CD4-positive, alpha-beta T cell treated with Interferon gamma for 1 hour (primary cell): ENCODE results near the gene STEAP1.
A peak's percentile ranks its signal among the peaks of the same experiment; 100 is the strongest.
"Not testable (repeated sequence)": the region's sequence is repeated elsewhere in the genome, so short reads cannot be mapped to it uniquely, and the experiment has no call there.

ENCODE experiments used
- DNase-seq: peaks from one replicate; pipeline ENCODE4 v3.0.0-alpha.2; 2020

The STEAP1 gene

DNA sequence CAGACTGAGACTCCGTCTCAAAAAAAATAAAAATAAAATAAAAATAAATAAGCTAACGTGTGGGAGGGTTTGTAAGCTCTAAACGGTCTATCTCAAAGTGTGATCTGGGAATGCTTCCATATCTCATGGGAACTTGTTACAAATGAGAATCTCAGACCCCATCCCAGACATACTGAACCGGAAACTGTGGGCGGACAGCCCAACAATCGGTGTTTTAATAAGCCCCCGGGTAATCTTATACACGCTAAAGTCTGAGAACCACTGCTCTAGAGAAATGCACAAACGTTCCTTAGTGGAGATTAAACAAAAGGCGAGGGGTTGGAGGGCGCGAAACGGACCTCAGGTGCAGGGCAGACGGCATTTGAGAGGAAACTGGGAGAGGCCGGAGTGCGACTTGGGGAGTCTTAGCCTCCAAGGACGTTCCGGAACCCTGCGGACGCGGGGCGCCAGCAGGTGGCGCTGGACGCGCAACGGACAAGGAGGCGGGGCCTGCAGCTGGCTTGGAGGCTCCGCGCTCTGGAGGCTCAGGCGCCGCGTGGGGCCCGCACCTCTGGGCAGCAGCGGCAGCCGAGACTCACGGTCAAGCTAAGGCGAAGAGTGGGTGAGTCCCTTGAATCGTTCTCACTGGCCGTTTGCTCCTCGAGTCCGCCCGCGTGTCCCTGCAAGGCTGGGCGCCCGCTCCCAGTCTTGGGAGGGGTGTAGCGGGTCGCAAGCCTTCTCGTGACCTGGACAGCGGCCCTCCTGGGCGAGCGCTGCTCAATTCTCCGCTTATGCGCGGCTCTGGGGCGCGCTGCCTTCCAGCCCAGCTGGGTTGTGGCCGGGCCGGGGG lies at the start of gene STEAP1:
STEAP1 (plus strand) TSS at position 527 of the 829 bp plus-strand sequence. CDS start 5,320 bp downstream, outside the sequence.
- DNase-seq: peak; percentile 75

DNA sequence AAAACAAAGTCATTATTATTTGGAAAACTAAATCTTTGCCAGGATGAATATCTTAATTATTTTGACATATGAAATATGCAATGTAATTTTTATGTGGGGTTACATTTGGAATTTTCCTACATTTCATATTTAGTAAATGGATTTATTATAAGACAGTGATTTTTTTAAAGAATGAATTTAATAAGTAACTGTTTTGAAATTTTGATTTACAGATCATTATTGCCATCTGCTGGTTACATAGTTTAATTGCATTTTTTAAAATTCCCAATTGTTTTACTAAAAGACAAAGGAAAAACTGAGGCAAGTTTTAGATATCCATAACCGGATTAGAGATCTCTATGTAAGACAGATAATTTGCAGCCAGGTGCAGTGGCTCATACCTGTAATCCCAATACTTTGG lies 39.3 kb upstream of the STEAP1 start:
- not testable (repeated sequence) for DNase-seq

DNA sequence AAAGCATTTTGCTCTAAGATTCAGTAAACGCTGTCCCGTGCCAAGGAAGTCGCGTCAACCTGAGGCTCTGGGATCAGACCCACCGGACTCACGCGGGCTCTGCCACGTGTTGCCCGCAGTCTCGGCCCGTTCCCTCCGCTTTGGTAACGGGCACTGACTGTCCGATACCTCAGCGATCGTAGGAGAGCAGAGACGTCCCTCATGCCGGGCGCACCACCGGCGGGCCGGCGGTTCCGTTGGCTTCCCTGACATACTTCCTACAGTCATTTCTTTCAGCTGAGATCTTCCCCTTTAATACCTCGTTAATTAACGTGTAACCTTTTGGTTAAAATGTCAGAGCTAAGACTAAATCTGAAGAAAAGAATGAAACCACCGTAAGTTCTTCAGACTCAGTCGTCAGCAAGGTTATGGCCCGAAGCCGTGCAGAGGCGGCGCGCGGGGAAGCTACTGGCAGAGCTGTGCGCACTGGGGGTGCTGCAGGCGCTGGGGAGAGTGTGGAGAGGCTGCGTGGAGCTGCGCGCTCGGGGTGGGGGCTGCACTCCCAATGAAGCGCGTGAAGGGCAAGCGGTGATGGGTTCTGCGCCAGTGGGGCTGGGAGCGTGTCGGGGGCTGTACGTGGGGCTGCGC lies 35.6 kb upstream of the STEAP1 start:
- DNase-seq: not testable (repeated sequence)

DNA sequence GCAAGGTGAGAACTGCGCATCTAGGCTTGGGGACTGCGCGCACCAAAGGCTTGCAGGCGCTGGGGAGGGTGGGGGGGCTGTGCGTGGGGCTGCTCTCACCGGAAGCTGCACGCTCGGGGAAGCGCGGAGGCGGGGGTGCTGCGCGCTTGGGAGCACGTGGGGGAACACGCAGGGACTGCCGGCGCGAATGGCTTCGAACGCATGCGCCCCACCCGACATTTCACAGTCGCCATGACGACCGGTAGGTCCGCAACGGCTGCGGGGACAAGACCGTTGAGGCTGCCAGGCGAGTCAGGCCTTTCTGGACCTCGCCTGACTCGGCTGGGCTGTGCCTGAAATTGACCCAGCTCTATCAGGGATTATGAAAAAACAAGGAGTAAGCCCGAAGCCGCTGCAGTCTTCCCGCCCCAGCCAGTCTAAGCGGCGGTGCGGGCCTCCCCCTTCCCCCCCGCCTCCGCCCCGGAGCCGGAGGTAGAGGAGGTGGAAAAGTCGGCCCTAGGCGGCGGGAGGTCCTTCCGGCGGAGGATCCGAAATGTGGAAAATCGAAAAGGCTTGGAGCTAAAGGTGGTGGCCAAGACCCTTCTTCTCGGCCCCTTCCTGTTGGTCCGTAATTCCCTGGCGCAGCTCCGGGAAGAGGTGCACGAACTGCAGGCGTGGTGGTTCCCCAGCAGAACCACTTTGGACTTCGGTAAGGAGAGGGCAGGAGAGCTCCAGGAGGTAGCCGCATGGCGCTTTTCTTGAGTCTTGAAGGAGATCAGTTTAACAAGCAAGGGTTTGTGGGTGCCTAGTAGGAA lies 34.9 kb upstream of the STEAP1 start:
- no peak for DNase-seq

DNA sequence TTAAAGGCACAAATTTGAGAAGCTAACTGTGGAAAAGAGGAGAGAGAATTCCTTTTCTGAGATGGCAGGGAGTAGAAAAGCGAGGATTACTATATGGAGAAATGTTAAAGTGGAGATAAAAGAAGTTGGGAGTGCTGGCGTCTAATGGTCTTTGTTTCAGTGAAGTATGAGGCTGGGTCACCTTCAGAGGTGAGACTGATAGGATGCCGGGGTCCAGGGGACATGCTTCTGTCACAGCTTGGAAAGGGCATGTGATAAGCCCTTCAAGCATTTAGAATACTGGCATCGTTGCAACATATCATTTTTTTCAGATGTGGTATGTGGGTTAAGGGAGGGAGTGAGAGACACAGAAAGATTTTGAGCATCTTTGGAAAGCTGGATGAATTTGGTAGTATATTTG lies 34.1 kb upstream of the STEAP1 start:
- DNase-seq: not testable (repeated sequence)

DNA sequence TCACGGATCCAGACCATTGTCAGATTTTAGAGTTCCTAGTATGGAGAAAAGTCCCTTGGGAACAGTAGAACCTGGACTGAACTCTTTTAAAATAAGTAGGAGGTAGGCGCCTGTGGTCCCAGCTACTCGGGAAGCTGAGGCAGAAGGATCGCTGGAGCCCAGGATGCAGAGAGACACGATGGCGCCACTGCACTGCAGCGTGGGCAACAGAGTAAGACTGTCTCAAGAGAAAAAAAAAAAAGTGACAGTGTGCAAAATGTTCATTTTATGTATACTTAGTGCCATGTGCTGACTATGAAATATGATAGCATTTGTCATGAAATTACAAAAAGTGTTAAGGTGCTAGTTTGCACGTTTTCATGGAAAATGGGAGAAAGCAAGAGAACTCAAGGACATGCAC lies 22.5 kb upstream of the STEAP1 start:
- not testable (repeated sequence) for DNase-seq

DNA sequence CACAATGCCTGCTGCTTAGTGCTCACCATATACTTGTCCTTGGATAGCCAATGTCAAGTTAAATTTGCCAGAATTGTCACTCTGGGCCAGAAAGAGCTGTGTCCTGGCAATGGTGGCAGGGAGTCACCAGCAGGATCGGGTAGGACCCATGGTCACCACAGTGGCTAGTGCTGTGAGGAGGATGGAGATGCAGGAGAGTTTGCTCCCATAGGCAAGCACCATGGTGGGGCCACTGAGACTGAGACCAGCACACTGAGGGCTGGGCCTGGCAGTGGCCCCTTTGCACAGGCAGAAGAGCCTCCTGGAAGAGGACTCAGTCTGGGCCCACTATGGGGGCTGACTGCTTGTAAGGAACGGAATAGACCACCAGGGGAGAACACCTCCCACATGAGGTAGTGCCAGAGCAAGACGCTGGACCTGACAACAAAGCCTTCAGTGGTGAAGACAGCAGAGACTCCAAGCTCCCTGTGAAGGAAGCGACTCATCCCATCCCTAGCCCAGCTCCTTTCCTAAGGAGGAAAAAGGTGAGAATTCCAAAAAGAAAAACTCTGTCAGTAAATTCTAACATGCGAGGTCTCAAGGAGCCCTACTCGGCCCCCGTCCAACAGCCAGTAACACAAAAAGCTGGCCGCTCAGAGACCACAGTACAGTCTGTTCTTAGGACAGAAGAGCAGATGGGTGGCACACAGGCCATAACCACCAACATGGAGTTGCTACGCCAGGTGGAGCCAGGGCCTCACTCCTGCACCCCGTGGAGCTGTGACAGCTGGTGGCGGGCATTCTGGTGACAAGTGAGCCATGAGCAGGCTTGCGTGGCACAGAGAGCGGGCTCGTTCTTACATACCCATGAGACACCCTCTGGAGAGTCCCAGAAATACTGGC lies 6.9 kb upstream of the STEAP1 start:
- not testable (repeated sequence) for DNase-seq

DNA sequence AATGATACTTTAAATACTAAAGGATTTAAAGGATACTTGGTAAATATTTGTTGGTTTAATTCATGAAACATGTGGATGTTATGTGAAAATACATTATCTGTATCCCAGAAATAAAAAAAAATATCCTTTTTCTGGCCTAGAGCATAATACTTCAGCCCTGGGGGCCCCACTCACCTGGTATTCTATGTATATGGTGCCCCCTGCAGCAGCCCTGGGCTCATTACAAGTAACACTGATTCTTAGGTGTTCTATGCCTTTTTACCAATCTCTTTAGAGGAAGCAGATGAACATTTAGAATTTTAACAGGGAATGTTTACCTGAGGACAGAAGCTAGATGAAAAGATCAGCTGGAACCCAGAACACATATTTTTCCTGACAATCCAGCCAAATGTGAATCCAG lies 4.8 kb upstream of the STEAP1 start:
- not testable (repeated sequence) for DNase-seq

DNA sequence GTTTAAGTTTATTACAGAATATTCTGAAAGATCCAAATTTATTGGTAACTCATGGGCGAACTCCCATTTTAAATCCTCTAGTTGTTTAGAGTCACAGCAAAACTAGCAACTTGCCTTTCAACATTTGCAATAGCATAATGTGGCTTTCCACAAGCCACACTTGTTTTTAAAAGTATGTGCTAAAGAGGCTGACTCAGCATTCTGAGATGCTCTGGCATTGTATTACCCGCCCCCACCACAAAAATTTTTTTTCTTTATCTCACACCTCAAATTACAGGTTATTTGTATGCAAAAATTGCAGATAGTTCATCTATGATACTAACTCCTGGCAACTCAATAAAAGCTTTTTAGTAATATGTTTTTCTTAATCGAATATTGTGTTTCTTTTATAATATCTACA lies 2.4 kb upstream of the STEAP1 start:
- DNase-seq: not testable (repeated sequence)

DNA sequence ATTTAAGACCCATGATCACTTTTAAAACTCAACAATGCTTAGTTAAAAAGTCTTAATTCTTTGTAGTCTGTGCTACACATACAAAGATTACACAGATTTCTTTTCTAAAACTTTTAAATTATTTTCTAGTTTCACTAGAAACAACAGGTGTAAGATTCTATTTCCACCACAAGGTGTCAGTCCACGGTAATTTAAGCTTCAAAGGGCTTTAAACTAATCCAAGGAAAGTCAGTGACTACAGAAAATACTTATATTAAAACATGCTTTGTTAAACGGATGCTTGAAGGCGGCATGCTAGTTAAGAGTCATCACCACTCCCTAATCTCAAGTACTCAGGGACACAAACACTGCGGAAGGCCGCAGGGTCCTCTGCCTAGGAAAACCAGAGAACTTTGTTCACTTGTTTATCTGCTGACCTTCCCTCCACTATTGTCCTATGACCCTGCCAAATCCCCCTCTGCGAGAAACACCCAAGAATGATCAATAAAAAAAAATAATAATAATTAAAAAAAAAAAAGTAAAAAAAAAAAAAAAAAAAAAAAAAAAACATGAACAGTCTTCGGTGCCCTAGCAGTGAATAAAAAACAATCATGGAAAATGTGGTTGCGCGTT lies 1.5 kb upstream of the STEAP1 start:
- not testable (repeated sequence) for DNase-seq

DNA sequence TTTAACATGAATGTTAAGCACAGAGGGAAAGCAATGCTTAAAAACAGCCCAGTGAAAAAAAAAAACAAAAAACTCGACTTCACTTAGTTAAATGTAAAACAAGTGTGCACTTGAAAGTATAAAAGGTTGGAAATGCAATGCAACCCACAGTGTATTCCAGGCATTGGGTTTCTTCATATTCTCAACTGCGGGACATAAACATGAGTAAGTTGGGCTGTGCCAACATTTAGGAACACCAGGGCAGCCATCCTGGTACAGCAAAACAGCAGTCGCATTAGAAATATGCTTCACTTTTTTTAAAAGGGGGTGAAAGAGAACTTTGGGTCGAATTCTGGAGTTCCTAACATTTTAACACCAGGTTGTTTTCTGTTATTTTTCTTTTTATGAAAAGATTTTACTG lies 937 bp downstream of the STEAP1 start:
- DNase-seq: no peak

DNA sequence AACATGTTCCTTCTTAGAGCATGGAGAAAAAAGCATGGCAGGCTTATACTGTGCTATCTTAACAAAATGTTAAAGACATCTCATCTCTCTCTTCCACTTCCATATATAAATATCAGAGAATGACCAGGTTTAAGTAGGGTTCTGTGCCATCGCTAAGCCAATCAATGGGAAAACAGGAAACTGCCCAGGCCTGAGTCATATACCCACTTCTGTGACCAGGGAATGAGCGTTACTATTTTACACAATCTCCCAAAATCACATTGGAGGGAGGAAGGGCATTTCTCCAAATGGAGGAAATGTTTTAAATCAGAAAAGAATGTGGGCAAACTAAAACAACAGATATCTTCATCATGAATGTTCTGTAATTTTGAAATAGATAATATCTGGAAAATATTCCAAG lies 3.1 kb downstream of the STEAP1 start:
- not testable (repeated sequence) for DNase-seq

DNA sequence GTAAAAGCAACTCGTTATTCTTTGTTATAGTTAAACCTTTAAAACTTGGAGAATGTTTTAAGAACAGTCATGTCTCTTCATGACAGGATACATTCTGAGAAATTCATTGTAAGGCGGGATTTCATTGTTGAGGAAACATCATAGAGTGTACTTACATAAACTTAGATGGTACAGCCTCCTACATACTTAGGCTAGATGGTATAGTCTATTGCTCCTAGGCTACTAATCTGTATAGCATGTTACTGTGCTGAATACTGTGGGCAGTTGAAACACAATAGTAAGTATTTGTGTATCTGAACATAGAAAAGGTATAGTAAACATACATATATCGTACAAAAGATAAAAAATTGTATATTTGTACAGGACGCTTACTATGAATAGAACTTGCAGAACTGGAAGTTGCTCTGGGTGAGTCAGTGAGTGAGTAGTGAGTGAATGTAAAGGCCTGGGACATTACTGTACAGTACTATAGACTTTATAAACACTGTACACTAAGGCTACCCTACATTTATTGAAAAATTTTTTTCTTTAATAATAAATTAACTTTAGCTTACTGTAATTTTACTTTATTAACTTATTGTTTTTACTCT lies 3.6 kb downstream of the STEAP1 start:
- not testable (repeated sequence) for DNase-seq

DNA sequence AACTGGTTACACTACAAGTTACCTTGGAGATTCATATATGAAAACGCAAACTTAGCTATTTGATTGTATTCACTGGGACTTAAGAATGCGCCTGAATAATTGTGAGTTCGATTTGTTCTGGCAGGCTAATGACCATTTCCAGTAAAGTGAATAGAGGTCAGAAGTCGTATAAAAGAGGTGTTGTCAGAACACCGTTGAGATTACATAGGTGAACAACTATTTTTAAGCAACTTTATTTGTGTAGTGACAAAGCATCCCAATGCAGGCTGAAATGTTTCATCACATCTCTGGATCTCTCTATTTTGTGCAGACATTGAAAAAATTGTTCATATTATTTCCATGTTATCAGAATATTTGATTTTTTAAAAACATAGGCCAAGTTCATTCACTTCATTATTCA lies 9.3 kb downstream of the STEAP1 start:
- no peak for DNase-seq

DNA sequence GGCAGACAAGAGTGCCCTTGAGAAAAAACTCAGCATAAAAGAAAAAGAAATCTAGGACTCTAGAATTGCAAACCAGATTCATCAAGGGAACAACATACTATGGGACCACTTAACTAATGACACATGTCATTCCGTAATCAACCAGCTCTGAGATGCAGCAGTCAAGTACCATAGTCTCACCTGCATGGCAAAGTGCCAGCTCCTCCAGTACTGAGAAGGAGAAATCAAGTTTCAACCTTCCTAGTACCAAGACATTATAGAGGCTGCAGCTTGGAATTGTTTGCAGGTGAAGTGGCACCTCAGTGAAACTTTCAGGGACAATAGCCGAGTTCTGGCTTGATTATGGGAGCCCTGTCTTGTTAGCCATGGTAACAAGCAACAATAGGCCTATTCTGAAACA lies 11.5 kb downstream of the STEAP1 start:
- DNase-seq: no peak

DNA sequence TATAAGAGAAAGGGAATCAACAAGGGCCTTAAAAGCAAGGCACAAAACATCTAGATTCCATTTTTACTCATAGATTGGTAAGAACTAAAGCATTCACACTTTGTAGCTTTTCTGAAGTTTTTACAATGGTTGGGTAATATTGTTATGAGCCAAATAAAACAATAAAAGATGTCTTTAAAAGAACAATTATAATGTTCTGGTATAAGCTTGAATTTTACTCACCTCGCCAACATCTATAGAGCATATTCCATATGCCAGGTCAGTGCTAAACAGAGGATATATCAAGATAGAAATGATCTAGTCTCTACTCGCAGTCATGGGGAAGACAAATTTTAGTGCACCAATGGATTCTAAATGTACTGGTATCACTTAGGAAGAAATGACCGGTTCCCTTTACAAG lies 11.9 kb downstream of the STEAP1 start:
- DNase-seq: no peak

DNA sequence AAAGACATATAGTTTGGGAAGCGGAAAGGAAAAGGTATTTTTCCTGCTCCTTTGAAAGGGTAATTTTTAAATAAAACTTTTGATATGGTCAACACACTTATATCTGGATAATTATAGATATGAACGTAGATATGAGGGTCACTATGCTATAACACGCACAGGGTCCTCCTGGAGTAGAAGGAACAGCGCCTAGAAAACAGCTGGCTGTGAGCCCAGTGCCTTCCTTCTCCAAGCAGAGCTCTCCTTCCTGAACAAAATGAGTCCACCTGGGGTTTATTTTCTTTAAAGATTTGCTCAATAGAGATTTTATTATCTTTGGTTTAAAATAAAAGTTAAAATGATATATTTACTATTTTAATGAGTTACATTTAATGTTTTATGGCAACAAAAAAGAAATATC lies 13.1 kb downstream of the STEAP1 start:
- no peak for DNase-seq

DNA sequence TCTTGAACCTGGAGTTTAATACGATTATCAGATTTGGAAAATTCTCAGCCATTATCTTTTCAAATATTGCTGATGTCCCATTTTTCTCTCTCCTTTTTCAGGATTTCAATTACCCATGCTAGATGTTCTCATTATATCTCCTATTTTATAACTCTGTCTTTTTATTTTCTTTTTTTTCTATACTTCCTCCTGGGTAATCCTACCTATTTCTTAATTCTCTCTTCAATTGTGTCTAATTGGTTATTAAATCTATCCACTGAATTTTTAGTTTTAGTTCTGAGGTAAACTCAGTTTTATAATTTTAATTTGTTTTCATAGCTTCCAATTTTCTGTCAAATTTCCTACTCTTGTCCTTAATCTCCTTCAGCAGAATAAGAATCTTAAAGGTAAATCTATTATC lies 15.6 kb downstream of the STEAP1 start:
- DNase-seq: no peak

DNA sequence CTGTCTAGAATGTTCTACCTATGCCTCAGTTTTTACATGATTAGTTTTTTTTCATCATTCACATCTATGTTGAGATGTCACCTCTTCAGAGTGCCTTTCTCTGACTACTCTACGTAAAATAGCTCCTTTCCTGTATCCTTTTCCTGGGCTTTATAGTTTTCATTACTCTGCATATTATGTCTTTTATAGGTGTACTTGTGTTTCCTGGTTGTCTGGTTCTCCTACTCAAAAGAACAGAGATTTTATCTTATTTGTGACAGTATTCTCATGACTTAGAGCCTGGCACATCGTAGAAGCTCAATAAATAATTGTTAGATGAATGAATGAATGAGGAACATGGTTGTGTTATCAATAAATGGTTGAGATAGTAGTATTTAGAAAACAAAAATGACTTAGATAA lies 17.9 kb downstream of the STEAP1 start:
- DNase-seq: no peak

DNA sequence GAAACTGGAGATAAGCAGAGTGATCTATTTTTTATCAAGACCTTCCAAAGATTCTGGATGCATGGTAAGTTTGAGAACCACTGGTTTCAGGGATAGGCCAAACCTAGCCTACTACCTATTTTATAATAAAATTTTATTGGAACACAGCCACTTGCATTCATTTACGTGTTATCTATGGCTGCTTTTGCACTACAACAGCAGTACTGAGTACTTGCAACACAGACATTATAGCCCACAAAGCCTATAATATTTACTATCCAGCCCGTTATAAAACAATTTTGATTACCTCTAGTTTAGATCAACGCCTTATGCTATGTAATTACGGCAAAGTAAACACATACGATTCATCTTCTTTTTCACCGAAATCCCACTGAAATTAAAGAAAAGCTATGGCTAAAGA lies 18.4 kb downstream of the STEAP1 start:
- DNase-seq: no peak

DNA sequence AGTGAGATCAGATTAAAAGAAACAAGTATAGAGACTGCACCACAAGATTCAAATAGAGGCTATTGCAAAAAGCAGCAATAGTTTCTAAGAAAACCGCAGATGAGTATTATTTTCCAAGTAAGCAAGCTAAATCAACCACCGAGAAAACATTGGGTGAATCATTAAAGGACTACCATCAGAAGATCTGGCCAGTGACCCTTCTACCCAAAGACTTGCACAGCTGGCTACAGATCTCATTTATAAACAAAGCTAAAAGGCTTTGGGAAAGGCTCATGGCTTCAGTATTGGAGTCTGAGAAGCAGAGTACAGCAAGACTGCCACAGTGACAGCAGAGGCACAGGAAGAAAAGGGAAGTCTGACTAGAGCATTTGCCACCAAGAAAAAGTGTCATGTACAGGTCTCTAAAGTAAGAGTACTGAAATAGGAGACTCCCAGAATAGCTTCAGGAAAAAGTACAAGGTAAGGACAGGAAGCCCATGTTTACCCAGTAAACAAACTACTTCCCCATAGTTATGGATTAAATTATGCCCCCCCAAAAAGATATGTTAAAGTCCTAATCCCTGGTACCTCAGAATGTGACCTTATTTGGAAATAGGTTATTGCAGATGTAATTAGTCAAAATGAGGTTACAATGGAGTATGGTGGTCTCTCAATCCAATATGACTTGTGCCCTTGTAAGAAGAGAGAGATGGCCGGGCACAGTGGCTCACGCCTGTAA lies 19.0 kb downstream of the STEAP1 start:
- no peak for DNase-seq
